ENCODE results near the gene ME1. TPM values are rescaled to one million over a fixed set of nuclear protein-coding genes. Genes with fewer than 3 reads are reported as not detected.

The ME1 gene
- total RNA-seq, 4 donors from 2014 or later = 18.7 to 55.9 (median 30.8) TPM

DNA sequence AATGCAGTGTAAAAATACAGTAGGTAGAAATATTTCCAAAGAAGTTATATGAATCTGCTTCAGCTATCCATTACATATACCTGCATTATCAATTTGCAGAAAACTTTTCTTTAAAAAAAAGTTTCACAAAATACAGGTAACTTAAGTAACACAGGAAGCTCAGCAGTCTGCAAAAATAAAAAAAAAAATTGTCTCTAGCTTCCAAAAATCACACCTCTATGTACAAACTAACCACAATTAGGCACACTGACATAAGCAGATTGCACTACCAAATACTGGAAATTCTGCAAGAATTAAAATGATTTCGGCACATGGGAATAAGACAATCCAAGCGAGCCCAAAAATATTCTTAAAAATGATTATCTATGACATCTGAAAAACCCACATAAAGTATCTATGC is 41.2 kb downstream of the ME1 start:
- 79% methylated on average over 2 of the region's 2 CpGs for WGBS, 2 donors
- Histone ChIP-seq H3K9me3 (no peaks in the 10 kb centered on the region), H3K36me3 (no peaks in the 10 kb centered on the region), H3K4me1 (no peaks in the 10 kb centered on the region), H3K27ac (no peak overlapping the region), H3K4me3 (replicated peaks in 1 of 3) (no peak overlapping the region), H3K27me3 (no peaks in the 10 kb centered on the region)
- no peak for TF ChIP-seq POLR2A (IDR thresholded peaks at IDR 0.05)
- TF ChIP-seq, protein P1, sequence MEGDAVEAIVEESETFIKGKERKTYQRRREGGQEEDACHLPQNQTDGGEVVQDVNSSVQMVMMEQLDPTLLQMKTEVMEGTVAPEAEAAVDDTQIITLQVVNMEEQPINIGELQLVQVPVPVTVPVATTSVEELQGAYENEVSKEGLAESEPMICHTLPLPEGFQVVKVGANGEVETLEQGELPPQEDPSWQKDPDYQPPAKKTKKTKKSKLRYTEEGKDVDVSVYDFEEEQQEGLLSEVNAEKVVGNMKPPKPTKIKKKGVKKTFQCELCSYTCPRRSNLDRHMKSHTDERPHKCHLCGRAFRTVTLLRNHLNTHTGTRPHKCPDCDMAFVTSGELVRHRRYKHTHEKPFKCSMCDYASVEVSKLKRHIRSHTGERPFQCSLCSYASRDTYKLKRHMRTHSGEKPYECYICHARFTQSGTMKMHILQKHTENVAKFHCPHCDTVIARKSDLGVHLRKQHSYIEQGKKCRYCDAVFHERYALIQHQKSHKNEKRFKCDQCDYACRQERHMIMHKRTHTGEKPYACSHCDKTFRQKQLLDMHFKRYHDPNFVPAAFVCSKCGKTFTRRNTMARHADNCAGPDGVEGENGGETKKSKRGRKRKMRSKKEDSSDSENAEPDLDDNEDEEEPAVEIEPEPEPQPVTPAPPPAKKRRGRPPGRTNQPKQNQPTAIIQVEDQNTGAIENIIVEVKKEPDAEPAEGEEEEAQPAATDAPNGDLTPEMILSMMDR (IDR thresholded peaks at IDR 0.05) = no peak
- intact Hi-C loops (cut with DNase I) = no loop called here
- no peak for DNase-seq

DNA sequence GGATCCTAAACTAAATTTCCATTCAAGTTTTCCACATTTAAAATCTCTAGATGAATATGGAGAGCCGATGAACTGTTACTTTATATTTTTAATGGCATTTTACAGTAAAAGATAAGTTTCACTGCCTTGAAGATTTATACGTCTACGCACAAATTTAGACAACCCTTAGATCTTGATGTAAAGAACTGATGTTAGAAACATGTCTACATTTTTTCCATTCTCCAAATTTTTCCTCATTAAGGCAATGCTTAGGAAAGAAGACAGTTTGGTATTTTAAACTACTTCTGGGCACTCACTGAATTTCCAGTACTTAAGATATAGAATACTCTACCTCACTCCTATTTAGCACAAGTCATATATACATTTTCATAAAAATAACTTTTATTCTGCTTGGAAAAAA is 45.4 kb downstream of the ME1 start:
- Histone ChIP-seq H3K4me1 (no peaks in the 10 kb centered on the region), H3K9me3 (no peaks in the 10 kb centered on the region), H3K4me3 (replicated peaks in 1 of 3) (no peak overlapping the region), H3K27ac (no peak overlapping the region), H3K27me3 (no peaks in the 10 kb centered on the region), H3K36me3 (no peaks in the 10 kb centered on the region)
- TF ChIP-seq POLR2A (IDR thresholded peaks at IDR 0.05) = no peak
- TF ChIP-seq, protein P1 (IDR thresholded peaks at IDR 0.05) = no peak
- WGBS, 2 donors = 77 to 94% methylated on average over 3 of the region's 3 CpGs
- DNase-seq = no peak
- intact Hi-C loops (cut with DNase I) = no loop called here

DNA sequence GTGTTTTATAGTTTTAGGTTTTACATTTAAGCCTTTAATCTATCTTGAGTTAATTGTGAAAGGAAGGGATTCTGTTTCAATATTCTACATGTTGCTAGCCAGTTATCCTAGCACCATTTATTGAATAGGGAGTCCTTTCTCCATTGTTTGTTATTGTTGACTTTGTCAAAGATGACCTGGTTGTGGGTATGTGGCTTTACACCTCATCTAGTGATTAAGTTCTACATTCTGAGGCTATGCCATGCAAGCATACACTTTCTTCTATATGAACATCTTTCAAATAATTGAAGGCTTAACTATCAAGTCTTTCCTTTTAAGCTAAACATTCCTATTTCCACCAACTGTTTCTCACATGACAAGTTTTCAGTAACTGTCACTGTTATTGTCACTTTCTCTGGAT is 46.1 kb downstream of the ME1 start:
- Histone ChIP-seq H3K4me1 (no peaks in the 10 kb centered on the region), H3K27ac (no peak overlapping the region), H3K36me3 (no peaks in the 10 kb centered on the region), H3K27me3 (no peaks in the 10 kb centered on the region), H3K9me3 (no peaks in the 10 kb centered on the region), H3K4me3 (replicated peaks in 1 of 3) (no peak overlapping the region)
- intact Hi-C loops (cut with DNase I) = no loop called here
- TF ChIP-seq, protein P1 (IDR thresholded peaks at IDR 0.05) = no peak
- DNase-seq = no peak

DNA sequence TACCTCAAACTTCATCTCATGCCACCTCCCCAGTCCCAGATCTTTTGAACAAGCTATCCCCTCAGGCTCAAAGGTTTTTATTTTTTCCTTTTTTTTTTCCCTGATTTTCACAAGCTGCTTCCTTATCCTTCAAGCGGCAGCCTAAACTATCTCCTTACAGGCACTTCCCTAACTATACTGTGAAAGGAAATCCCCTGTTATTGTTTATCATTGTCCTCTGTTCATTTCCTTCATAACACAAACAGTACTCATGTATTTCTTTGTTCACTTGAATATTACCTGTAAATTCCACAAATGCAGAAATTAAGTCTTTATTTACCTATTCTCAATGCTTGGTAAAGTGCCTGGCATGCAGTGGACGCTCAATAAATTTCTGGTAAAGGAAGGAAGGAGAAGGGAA is 48.9 kb downstream of the ME1 start:
- 80 to 83% methylated on average over 2 of the region's 2 CpGs for WGBS, 2 donors
- no peak for DNase-seq
- TF ChIP-seq POLR2A (IDR thresholded peaks at IDR 0.05) = no peak
- TF ChIP-seq, protein P1 (IDR thresholded peaks at IDR 0.05) = no peak
- intact Hi-C loops (cut with DNase I) = no loop called here
- H3K4me3 ChIP-seq (replicated peaks in 1 of 3) = no peak overlapping the region
- H3K36me3 ChIP-seq = no peaks in the 10 kb centered on the region
- no peak overlapping the region for H3K27ac ChIP-seq
- H3K4me1 ChIP-seq = no peaks in the 10 kb centered on the region
- H3K27me3 ChIP-seq = no peaks in the 10 kb centered on the region
- H3K9me3 ChIP-seq = no peaks in the 10 kb centered on the region

DNA sequence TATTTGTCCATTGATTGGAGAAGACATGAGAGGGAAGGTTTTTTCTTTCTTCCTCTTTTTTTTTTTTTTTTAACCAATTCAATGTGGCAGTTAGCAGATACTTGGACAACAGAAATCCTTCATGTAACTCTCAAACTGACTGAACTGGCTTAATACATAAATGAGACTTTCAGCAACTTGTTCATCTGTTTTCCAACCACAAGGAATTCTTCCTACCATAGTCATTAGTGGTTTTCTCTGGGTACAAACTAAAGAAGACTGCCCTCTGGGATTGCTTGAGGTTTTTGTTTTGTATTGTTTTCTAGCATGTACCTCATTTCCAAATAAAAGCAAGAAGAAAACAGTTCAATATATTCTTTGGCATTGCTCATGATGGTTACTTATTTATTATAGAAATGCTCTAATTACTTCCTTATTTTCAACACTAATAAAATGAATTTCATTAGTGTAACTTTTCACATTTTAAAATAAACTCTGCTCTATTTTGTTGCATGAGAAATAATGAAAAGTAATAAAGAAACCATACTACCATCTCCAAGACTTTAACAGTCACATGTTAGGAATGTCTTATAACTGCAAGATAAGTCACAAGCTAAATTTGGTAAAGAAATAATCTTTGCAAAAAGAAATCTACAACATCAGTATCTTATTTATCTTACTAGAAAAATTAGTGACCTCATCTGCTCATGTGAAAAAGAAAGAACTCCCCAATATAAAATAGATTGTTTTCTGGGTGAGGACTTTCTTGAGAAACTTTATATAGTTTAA is 52.0 kb downstream of the ME1 start:
- no peak for DNase-seq
- intact Hi-C loops (cut with DNase I) = no loop called here

More for the DNA sequence above, 52.0 kb downstream of the ME1 start:
- H3K27me3 ChIP-seq = no peaks in the 10 kb centered on the region
- H3K9me3 ChIP-seq = no peaks in the 10 kb centered on the region
- no peaks in the 10 kb centered on the region for H3K36me3 ChIP-seq
- H3K4me1 ChIP-seq = no peaks in the 10 kb centered on the region
- TF ChIP-seq, protein P1 (IDR thresholded peaks at IDR 0.05) = no peak
- no peak for TF ChIP-seq POLR2A (IDR thresholded peaks at IDR 0.05)
- no peak overlapping the region for H3K4me3 ChIP-seq (replicated peaks in 1 of 3)
- H3K27ac ChIP-seq = no peak overlapping the region
